AG04449 (cell line): ENCODE measurements around the gene TM9SF3.

Experiments
- CTCF ChIA-PET: fragments of 350-600 bp; formaldehyde crosslinking; extraction: SDS; loops from one replicate; lab custom pipeline; 2021; ENCODE audit warnings: antibody characterized with exemption; lab: Yijun Ruan, JAX
- POLR2A ChIA-PET: fragments of 400-600, 350-600 bp; formaldehyde crosslinking; extraction: SDS; loops from one replicate; lab custom pipeline; 2020; ENCODE audit warnings: antibody characterized with exemption, inconsistent platforms; lab: Yijun Ruan, JAX
- DNase-seq: peaks from one replicate; pipeline ENCODE4 v3.0.0-alpha.2; 2010; ENCODE audit warnings: low read depth, low spot score
- H3K4me3 ChIP-seq: 2 replicates; pipeline ENCODE4 v1.5.1; 2011; ENCODE audit warnings: low read depth, mild to moderate bottlenecking, control low read depth, low read length
- TF ChIP-seq, protein P1 (sequence below): IDR thresholded peaks from one replicate; pipeline ENCODE4 v1.5.1; 2011; ENCODE audit warnings: mild to moderate bottlenecking, moderate library complexity, low read length, control low read depth, inconsistent platforms; ENCODE audit not compliant: insufficient read depth; ENCODE audit errors: missing control alignments

TM9SF3 gene

DNA sequence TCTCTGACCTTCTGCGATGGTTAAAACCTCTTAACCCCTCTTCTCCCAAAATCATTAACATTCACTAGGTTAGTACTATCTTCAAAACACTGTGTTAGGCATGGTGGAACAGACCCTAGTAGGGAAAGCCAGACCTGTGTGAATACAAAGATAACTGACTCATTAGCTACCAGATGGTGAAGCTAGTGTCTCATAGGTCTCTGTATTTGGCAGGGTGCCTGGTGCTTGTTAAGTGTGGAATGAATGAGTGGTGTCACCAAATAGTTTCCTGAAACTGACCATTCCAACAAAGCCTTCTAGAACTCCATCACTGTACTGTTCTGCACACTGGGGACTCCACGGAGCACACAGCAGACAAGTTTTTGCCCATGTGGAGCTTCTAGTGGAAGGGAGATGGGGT is 27.7 kb upstream of the TM9SF3 start:
- TF ChIP-seq, protein P1, sequence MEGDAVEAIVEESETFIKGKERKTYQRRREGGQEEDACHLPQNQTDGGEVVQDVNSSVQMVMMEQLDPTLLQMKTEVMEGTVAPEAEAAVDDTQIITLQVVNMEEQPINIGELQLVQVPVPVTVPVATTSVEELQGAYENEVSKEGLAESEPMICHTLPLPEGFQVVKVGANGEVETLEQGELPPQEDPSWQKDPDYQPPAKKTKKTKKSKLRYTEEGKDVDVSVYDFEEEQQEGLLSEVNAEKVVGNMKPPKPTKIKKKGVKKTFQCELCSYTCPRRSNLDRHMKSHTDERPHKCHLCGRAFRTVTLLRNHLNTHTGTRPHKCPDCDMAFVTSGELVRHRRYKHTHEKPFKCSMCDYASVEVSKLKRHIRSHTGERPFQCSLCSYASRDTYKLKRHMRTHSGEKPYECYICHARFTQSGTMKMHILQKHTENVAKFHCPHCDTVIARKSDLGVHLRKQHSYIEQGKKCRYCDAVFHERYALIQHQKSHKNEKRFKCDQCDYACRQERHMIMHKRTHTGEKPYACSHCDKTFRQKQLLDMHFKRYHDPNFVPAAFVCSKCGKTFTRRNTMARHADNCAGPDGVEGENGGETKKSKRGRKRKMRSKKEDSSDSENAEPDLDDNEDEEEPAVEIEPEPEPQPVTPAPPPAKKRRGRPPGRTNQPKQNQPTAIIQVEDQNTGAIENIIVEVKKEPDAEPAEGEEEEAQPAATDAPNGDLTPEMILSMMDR = no peak
- POLR2A ChIA-PET = no interaction called here
- CTCF ChIA-PET = no interaction called here
- DNase-seq = peak; percentile 59
- no peak overlapping the region for H3K4me3 ChIP-seq

DNA sequence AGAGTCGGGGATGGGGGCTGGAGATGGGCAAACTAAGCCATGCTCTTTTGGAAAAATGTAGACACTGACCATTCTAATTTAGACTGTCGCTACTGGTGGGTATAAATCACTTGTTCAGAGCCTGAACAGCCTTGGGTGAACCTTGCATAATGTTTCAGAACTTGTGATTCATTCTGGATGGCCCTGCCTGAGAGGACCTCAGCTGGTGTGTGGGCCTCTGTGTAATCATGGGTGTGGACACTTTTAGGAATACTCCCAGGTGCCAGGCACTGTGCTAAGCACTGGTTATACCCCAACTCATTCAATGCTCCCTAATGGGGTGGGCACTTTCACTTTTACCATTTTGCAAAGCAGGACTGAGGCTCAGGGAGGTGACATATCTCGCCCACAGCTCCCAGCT is 26.8 kb upstream of the TM9SF3 start:
- H3K4me3 ChIP-seq = no peak overlapping the region
- POLR2A ChIA-PET = no interaction called here
- DNase-seq = no peak
- CTCF ChIA-PET = no interaction called here
- TF ChIP-seq, protein P1 = no peak

GRCh38 chr10:96612055-96612830 is 25.4 kb upstream of the TM9SF3 start:
- TF ChIP-seq, protein P1 = no peak
- DNase-seq = no peak
- CTCF ChIA-PET = no interaction called here

GRCh38 chr10:96610817-96611216 is 24.0 kb upstream of the TM9SF3 start:
- TF ChIP-seq, protein P1 = no peak
- CTCF ChIA-PET = interaction anchor here (0.9 kb wide), 1 partner anchor 28 kb away, joined by 3 read pairs; no protein-coding TSS in a partner anchor
- H3K4me3 ChIP-seq = no peak overlapping the region
- no peak for DNase-seq
- POLR2A ChIA-PET = interaction anchor here (0.6 kb wide), 1 partner anchor 230 kb away, joined by 5 read pairs; no protein-coding TSS in a partner anchor

More at GRCh38 chr10:96612055-96612830, 25.4 kb upstream of the TM9SF3 start:
- H3K4me3 ChIP-seq = no peak overlapping the region
- POLR2A ChIA-PET = no interaction called here

GRCh38 chr10:96609510-96609909 is 22.7 kb upstream of the TM9SF3 start:
- ChIA-PET POLR2A (no interaction called here), CTCF (no interaction called here)

DNA sequence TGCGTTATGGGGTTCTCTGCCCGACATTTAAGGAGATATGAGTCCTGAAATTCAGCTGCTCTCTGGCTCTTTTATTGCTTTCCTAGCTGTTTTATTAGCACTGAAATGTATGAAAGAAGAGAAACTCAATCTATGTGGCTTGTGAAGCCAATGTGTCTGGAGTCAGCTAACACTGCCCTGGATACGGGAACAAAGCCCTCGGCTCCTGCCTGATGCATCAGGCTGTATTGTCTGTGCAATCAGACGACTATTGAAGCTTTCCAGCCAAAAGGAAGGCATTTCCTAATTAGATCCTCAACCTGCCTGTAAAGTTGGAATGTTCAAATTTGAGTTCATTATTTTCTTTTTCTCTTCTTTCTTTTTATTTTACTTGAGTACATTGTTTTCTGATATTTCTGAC is 22.0 kb upstream of the TM9SF3 start:
- ChIA-PET CTCF (no interaction called here), POLR2A (no interaction called here)
- TF ChIP-seq, protein P1 = no peak

More at GRCh38 chr10:96609510-96609909, 22.7 kb upstream of the TM9SF3 start:
- TF ChIP-seq, protein P1 = no peak
- H3K4me3 ChIP-seq = no peak overlapping the region
- no peak for DNase-seq

More for the DNA sequence above, 22.0 kb upstream of the TM9SF3 start:
- DNase-seq = no peak
- no peak overlapping the region for H3K4me3 ChIP-seq
